GM19240 (cell line): ENCODE measurements around the gene RABEP1.
"Not testable (repeated sequence)": the region's sequence is repeated elsewhere in the genome, so short reads cannot be mapped to it uniquely, and the experiment has no call there.

Source experiments
- DNase-seq: peaks from one replicate; pipeline ENCODE4 v3.0.0; 2011; ENCODE audit warnings: low spot score; ENCODE audit not compliant: insufficient read length

The RABEP1 gene

DNA sequence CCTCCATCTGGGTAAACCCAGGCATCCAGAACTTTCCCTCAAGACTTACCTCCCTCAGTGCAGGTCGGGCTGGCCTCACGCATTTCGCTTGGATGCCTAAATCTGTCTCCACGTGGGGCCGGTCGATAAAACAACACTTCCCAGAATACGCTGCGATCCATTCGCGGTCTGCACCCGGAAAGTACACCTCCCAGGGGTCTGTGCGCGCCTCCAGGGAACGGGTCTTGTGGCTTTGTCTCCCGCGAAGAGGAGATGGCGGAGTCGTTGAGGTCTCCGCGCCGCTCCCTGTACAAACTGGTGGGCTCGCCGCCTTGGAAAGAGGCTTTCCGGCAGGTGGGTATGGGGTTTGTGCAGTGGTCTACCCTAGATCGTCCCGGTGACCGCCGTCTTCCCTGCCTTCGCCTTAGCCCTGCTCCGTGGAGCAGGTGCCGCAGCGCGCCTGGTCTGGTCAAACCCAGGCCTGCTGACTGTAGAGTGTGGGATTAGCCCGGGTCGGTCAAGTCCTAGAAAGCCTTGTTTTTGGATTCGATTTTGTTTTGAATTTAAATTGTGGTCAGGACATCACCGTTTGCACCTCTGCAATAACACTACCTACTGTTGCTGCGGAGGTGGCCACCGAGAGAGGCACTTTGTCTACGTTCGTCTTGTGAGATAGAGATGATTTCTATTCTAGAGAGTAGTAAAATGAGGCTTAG is 138.0 kb downstream of the RABEP1 start, which contains the start of gene RPAIN:
Gene RPAIN (plus strand): TSS at position 224 of the 695 bp plus-strand sequence. CDS start 29 bp downstream, at position 253.
- DNase-seq, result peak; percentile 50

GRCh38 chr17:5422505-5422904 is 140.4 kb downstream of the RABEP1 start:
- no peak for DNase-seq

- DNase-seq, result no peak
Measured at GRCh38 chr17:5424909-5425308, 142.8 kb downstream of the RABEP1 start.

DNA sequence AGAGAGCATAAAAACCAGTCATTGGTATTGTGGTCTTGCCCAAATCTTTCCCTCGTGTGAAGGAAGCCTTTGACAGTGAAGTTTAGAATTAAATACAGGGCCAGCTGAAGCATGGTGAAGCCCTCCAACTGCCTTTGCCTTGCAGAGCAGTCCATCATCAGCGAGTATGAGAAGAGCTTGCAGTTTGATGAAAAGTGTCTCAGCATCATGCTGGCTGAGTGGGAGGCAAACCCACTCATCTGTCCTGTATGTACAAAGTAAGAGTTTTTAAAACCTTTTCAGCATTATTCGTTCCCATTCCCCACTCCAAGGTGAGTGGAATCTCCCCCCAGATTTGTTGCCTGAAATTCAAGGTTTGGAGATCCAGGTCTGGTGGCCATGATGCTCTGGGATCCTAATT is 143.7 kb downstream of the RABEP1 start:
- DNase-seq, result no peak

DNA sequence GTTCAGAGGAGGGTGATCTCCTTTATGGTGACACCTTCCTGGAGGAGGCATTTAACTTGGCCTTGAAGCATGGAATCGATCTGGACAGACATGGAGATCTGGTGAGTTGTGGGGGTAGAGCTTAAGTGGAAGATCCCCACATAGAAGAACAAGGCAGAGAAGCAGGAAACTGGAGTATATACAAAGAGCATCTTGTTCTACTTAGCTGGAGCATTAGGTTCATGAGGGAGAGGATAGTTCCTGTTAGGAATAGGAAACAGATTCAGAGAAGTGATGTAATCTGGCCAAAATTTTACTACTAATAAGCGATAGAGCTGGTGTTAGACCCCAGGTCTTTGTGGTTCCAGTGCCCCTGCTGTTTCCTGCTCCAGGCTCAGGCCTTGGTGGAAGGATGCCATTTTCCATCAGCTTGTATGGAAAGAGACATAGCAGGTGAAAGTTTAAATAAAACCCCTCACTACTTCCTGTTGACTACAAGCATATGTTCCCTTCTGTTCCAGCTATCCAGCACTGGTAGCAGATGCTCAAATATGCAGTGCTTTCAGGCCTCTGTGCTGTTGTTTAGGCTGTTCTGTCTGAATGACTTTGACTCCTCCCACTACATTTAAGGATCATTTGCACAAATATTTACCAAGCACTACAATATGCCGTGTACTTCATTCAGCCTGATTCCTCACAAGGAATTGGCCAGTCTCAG is 147.3 kb downstream of the RABEP1 start:
- DNase-seq, result no peak

- DNase-seq, result no peak
Measured at GRCh38 chr17:5430413-5430999, 148.4 kb downstream of the RABEP1 start.

DNA sequence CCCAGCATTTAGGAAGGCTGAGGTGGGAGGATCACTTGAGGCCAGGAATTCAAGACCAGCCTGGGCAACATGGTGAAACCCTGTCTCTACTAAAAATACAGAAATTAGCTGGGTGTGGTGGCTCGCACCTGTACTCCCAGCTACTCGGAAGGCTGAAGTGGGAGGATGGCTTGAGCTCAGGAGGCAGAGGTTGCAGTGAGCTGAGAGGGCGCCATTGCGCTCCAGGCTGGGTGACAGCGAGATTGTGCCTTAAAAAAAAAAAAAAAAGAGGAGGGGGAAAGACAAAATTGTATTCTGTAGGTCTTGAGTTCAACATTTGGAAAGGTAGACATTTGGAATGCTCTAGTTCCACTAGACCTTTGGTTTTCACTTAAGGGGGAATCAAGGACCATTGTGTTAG is 149.2 kb downstream of the RABEP1 start:
- not testable (repeated sequence) for DNase-seq

DNA sequence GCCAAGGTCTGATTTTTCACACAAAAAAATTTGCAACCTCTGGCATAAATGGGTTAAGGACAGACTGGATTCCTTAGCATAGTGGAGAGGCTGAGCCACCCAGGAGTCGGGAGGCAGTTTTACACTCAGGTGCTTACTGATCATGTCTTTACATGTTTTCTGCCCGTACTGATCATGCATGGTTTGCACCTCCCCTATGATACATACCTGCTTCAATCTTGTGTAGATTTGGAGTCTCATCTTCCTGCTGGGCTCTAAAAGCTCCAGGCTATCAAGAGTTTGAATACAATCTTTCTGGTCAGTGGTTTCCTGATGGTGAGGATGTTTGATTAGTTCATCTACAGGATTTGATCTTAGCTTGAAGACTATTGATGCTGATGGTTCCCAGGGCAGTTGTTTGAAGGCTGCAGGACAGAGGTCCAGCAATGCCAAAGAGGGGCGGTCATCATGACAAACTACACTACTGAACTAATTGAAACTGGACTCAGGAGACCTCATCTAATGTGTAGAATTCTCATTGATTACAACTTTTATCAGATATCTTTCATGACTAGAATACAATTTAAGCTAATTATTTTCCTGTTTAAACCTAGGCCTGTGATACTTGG is 150.0 kb downstream of the RABEP1 start:
- no peak for DNase-seq

GRCh38 chr17:5434984-5435383 is 152.9 kb downstream of the RABEP1 start:
- DNase-seq, result no peak
